Loucy (cell line): ENCODE results near the gene VPS51.
A peak's percentile ranks its signal among the peaks of the same experiment; 100 is the strongest.

ENCODE experiments used
- H2AFZ ChIP-seq: fragments of 200-600 bp; sonication (generic); 2 replicates; pipeline ENCODE4 v1.6.0; 2016; ENCODE audit warnings: antibody characterized with exemption, mild to moderate bottlenecking, low read length, moderate library complexity
- H3F3A ChIP-seq: fragments of 200-600 bp; 2 replicates; pipeline ENCODE4 v1.6.0; 2016; ENCODE audit warnings: antibody characterized with exemption, low read depth, mild to moderate bottlenecking
- H3K27me3 ChIP-seq: fragments of 200-600 bp; sonication (generic); 2 replicates; pipeline ENCODE4 v1.6.1; 2014; ENCODE audit warnings: low read length, mild to moderate bottlenecking; ENCODE audit not compliant: insufficient read depth, poor library complexity, severe bottlenecking
- H3K36me3 ChIP-seq: fragments of 200-600 bp; sonication (generic); 2 replicates; pipeline ENCODE4 v1.6.1; 2016; ENCODE audit warnings: low read length; ENCODE audit not compliant: insufficient read depth
- H3K4me1 ChIP-seq: fragments of 200-600 bp; sonication (generic); 2 replicates; pipeline ENCODE4 v1.5.1; 2014; ENCODE audit warnings: low read length, mild to moderate bottlenecking; ENCODE audit not compliant: insufficient read depth, poor library complexity, severe bottlenecking
- H3K4me2 ChIP-seq: fragments of 200-600 bp; sonication (generic); 2 replicates; pipeline ENCODE4 v1.6.0; 2014; ENCODE audit warnings: antibody characterized with exemption, low read length, low read depth, mild to moderate bottlenecking; ENCODE audit not compliant: poor library complexity, severe bottlenecking
- H3K4me3 ChIP-seq: fragments of 200-600 bp; sonication (generic); 2 replicates; pipeline ENCODE4 v1.5.1; 2014; ENCODE audit warnings: low read length, mild to moderate bottlenecking, mixed read lengths; ENCODE audit not compliant: poor library complexity, severe bottlenecking
- H3K79me2 ChIP-seq: fragments of 200-600 bp; sonication (generic); 2 replicates; pipeline ENCODE4 v1.6.1; 2014; ENCODE audit warnings: low read length; ENCODE audit not compliant: insufficient read depth
- H3K9ac ChIP-seq: fragments of 200-600 bp; sonication (generic); 2 replicates; pipeline ENCODE4 v1.6.0; 2014; ENCODE audit warnings: mild to moderate bottlenecking, low read depth, low read length, moderate library complexity; ENCODE audit not compliant: poor library complexity, severe bottlenecking
- H3K9me2 ChIP-seq: fragments of 200-600 bp; sonication (generic); replicated peaks from 2 replicates; pipeline ENCODE4 v1.6.1; 2016; ENCODE audit warnings: low read depth, low read length, mixed read lengths
- H3K9me3 ChIP-seq: fragments of 200-600 bp; sonication (generic); 2 replicates; pipeline ENCODE4 v1.6.1; 2014; ENCODE audit warnings: mild to moderate bottlenecking, antibody characterized with exemption, low read length, low read depth; ENCODE audit not compliant: insufficient read depth
- H4K20me1 ChIP-seq: fragments of 200-600 bp; sonication (generic); 2 replicates; pipeline ENCODE4 v1.6.0; 2014; ENCODE audit warnings: antibody characterized with exemption, low read length, mild to moderate bottlenecking; ENCODE audit not compliant: insufficient read depth, poor library complexity, severe bottlenecking
- EZH2phosphoT487 ChIP-seq: fragments of 200-600 bp; IDR thresholded peaks from 2 replicates; pipeline ENCODE4 v1.6.1; 2018; ENCODE audit warnings: antibody characterized with exemption, mild to moderate bottlenecking, moderate library complexity, borderline replicate concordance
- TF ChIP-seq, protein P1 (sequence below): fragments of 200-600 bp; sonication (generic); conservative IDR thresholded peaks from 2 replicates; pipeline ENCODE4 v1.5.1; 2014; ENCODE audit warnings: mild to moderate bottlenecking, antibody characterized with exemption, low read length

Gene VPS51

DNA sequence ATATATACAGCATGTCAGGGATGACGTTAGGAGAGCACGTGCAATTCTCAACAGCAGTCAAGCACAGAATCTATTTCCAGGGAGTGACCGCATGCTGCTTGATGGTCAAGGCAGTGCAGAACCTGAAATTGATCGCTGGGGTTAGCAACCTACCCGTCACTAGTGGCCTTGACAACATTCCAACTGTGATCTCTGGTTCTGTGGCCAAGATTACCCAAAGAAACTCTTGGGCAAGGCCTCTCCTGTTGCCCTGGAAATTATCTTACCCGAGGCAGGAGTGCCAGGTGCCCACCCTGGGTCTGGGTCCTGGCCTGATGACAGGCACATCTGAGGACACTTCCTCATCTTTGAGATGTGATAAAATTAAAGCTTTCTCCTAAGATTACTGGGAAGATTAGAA is 17.8 kb downstream of the VPS51 start:
- H3K4me1 ChIP-seq, result peaks cover 26% of the 10 kb centered on the region
- no peak overlapping the region for H3K4me3 ChIP-seq
- H3K9me3 ChIP-seq, result no peaks in the 10 kb centered on the region
- peak overlapping the region; percentile 74 for H3K9ac ChIP-seq
- H3F3A ChIP-seq, result peaks cover 9% of the 10 kb centered on the region
- no peaks in the 10 kb centered on the region for H3K9me2 ChIP-seq
- H3K79me2 ChIP-seq, result peaks cover 19% of the 10 kb centered on the region; the same call in 1 of the 2 replicates
- no peak overlapping the region for H2AFZ ChIP-seq
- TF ChIP-seq EZH2phosphoT487, result no peak
- TF ChIP-seq, protein P1, sequence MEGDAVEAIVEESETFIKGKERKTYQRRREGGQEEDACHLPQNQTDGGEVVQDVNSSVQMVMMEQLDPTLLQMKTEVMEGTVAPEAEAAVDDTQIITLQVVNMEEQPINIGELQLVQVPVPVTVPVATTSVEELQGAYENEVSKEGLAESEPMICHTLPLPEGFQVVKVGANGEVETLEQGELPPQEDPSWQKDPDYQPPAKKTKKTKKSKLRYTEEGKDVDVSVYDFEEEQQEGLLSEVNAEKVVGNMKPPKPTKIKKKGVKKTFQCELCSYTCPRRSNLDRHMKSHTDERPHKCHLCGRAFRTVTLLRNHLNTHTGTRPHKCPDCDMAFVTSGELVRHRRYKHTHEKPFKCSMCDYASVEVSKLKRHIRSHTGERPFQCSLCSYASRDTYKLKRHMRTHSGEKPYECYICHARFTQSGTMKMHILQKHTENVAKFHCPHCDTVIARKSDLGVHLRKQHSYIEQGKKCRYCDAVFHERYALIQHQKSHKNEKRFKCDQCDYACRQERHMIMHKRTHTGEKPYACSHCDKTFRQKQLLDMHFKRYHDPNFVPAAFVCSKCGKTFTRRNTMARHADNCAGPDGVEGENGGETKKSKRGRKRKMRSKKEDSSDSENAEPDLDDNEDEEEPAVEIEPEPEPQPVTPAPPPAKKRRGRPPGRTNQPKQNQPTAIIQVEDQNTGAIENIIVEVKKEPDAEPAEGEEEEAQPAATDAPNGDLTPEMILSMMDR, result no peak
- no peak overlapping the region for H3K4me2 ChIP-seq
- peaks cover 15% of the 10 kb centered on the region; the same call in 1 of the 2 replicates for H3K36me3 ChIP-seq
- no peaks in the 10 kb centered on the region for H3K27me3 ChIP-seq
- H4K20me1 ChIP-seq, result peaks cover 6% of the 10 kb centered on the region

DNA sequence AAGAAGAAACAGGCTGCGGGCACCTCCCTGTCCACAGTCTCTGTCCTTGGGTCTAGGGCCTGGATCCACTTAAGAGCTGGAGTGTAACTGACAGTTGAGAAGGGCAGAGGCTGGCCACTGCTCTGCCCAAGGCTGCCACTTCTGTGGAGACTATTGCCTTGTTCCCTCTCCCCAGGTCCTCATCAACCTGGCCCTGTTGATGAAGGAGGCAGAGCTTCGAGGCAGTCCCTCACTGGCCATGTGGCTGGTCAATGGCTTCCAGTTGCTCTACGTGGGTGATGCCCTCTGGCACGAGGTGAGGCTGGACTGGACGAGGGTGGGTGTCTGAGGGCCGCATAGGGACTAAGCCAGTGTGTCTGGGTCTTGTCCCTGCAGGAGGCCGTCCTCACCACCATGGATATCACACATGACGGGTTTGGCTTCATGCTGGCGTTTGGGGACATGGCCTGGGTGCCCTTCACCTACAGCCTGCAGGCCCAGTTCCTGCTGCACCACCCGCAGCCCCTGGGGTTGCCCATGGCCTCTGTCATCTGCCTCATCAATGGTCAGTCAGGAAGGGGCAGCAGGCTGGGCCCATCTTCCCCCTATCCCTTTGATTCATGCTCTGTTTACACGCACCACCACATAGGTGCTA is 18.6 kb downstream of the VPS51 start:
- no peak overlapping the region for H2AFZ ChIP-seq
- peaks cover 10% of the 10 kb centered on the region; the same call in 1 of the 2 replicates for H3K36me3 ChIP-seq
- H3K9ac ChIP-seq, result no peak overlapping the region
- no peaks in the 10 kb centered on the region for H3K9me2 ChIP-seq
- TF ChIP-seq, protein P1, result no peak
- no peak for TF ChIP-seq EZH2phosphoT487
- H3K4me2 ChIP-seq, result no peak overlapping the region
- peaks cover 24% of the 10 kb centered on the region; the same call in 1 of the 2 replicates for H3K79me2 ChIP-seq
- no peaks in the 10 kb centered on the region for H3K27me3 ChIP-seq
- peaks cover 27% of the 10 kb centered on the region for H3K4me1 ChIP-seq
- peaks cover 9% of the 10 kb centered on the region for H3F3A ChIP-seq
- H3K4me3 ChIP-seq, result no peak overlapping the region
- H3K9me3 ChIP-seq, result no peaks in the 10 kb centered on the region
- H4K20me1 ChIP-seq, result peaks cover 9% of the 10 kb centered on the region

DNA sequence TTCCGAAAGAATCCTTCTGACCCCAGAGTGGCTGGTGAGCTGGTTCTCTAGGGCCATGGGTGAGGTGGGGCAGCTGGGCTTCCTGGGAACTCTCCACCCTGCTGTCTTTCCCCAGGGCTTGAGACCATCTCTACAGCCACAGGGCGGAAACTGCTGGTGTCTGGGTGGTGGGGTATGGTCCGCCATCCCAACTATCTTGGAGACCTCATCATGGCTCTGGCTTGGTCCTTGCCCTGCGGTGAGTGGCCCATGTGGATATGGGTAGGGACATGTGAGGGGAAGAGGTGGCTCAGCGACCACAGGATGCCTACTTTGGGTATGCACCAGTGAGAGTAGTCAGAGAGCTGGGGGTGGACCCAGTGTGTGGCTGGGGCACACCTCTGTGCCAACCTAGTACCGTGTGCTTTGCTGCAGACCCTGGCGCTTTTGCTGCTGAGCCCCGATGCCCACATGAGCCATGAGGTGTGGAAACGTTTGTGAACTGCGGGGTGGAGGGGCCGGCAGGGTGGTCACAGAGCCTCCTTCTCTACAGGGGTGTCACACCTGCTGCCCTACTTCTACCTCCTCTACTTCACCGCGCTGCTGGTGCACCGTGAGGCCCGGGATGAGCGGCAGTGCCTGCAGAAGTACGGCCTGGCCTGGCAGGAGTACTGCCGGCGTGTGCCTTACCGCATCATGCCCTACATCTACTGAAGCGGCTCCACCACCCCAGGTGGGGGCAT is 19.5 kb downstream of the VPS51 start:
- Histone ChIP-seq H4K20me1 (peaks cover 17% of the 10 kb centered on the region), H3K4me2 (no peak overlapping the region), H3K9me3 (no peaks in the 10 kb centered on the region), H3K4me3 (no peak overlapping the region), H3F3A (peaks cover 8% of the 10 kb centered on the region), H3K79me2 (peaks cover 32% of the 10 kb centered on the region), H3K36me3 (peaks cover 16% of the 10 kb centered on the region; the same call in 1 of the 2 replicates), H3K9me2 (no peaks in the 10 kb centered on the region), H3K9ac (no peak overlapping the region), H3K27me3 (no peaks in the 10 kb centered on the region), H2AFZ (no peak overlapping the region), H3K4me1 (peaks cover 36% of the 10 kb centered on the region)
- no peak for TF ChIP-seq EZH2phosphoT487
- TF ChIP-seq, protein P1, result no peak
